NCI-H1092 (cell line): ENCODE data around the gene IL31RA.
"Not testable (repeated sequence)": the region's sequence is repeated elsewhere in the genome, so short reads cannot be mapped to it uniquely, and the experiment has no call there.

Experiments used
- DNase-seq: peaks from one replicate; lab custom pipeline; 2025; lab: John Stamatoyannopoulos, UW

Gene IL31RA

GRCh38 chr5:55850839-55851674, at the start of gene IL31RA:
IL31RA (plus strand) TSS chr5:55851357; CDS start chr5:55851571, 214 bp downstream.
- DNase-seq, result no peak

GRCh38 chr5:55808814-55809213, 42.3 kb upstream of the IL31RA start:
- DNase-seq, result not testable (repeated sequence)

- DNase-seq, result not testable (repeated sequence)
These were observed 35.2 kb upstream of the IL31RA start for GRCh38 chr5:55815939-55816338.

- no peak for DNase-seq
These were observed 34.8 kb upstream of the IL31RA start for GRCh38 chr5:55816342-55816741.

- no peak for DNase-seq
These were observed 34.1 kb upstream of the IL31RA start for GRCh38 chr5:55817030-55817429.

GRCh38 chr5:55820488-55820887, 30.7 kb upstream of the IL31RA start:
- no peak for DNase-seq

GRCh38 chr5:55821731-55822512, 29.2 kb upstream of the IL31RA start:
- DNase-seq, result no peak

GRCh38 chr5:55823151-55823796, 27.9 kb upstream of the IL31RA start:
- no peak for DNase-seq

- no peak for DNase-seq
These were observed 21.2 kb upstream of the IL31RA start for GRCh38 chr5:55829956-55830355.

- DNase-seq, result no peak
These were observed 18.7 kb upstream of the IL31RA start for GRCh38 chr5:55832446-55832845.

GRCh38 chr5:55836191-55836590, 15.0 kb upstream of the IL31RA start:
- no peak for DNase-seq

GRCh38 chr5:55841976-55842375, 9.2 kb upstream of the IL31RA start:
- DNase-seq, result no peak

GRCh38 chr5:55847837-55848236, 3.3 kb upstream of the IL31RA start:
- DNase-seq, result no peak

GRCh38 chr5:55848783-55849182, 2.4 kb upstream of the IL31RA start:
- no peak for DNase-seq

GRCh38 chr5:55851675-55851979, 470 bp downstream of the IL31RA start:
- no peak for DNase-seq

GRCh38 chr5:55852503-55852902, 1.3 kb downstream of the IL31RA start:
- DNase-seq, result no peak

- no peak for DNase-seq
These were observed 2.0 kb downstream of the IL31RA start for GRCh38 chr5:55853041-55853670.

- DNase-seq, result no peak
These were observed 2.7 kb downstream of the IL31RA start for GRCh38 chr5:55853818-55854217.

GRCh38 chr5:55855509-55855908, 4.4 kb downstream of the IL31RA start:
- DNase-seq, result no peak

GRCh38 chr5:55856516-55857246, 5.5 kb downstream of the IL31RA start:
- DNase-seq, result no peak

GRCh38 chr5:55857247-55857640, 6.1 kb downstream of the IL31RA start:
- no peak for DNase-seq

- DNase-seq, result no peak
These were observed 6.9 kb downstream of the IL31RA start for GRCh38 chr5:55858104-55858503.
